Stimulated activated CD4-positive, alpha-beta T cell treated with anti-CD3 and anti-CD28 coated beads, Interleukin-15, amount 100 ng/mL, for 1 hour (primary cell): ENCODE measurements around the gene GAPVD1.
A peak's percentile ranks its signal among the peaks of the same experiment; 100 is the strongest.
"Not testable (repeated sequence)": the region's sequence is repeated elsewhere in the genome, so short reads cannot be mapped to it uniquely, and the experiment has no call there.

Source experiments
- DNase-seq, 2 donors: peaks; one replicate each; pipeline ENCODE4 v3.0.0-alpha.2; 2020; ENCODE audit warnings: low read depth in 1 of 2, low spot score in 1 of 2

Gene GAPVD1

GRCh38 chr9:125372441-125373226 is 111.0 kb downstream of the GAPVD1 start:
- no peak for DNase-seq

GRCh38 chr9:125374443-125375309 is 113.0 kb downstream of the GAPVD1 start:
- peak; percentile 18 to 41 for DNase-seq

DNA sequence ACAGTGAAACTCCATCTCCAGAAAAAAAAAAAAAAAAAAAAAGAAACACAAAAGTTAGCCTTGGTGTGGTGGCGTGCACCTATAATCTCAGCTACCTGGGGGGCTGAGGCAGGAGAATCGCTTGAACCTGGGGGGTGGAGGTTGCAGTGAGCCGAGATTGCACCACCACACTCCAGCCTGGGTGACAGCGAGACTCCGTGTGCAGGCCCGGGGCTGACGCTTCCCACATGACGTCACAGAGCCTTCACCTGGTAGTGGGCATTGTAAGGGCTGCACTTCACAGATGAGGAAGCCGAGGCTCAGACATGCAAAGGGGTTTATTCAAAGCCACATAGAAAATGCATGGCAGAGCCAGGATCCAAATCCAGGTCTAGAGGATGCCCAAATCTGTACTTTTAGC is 114.2 kb downstream of the GAPVD1 start:
- DNase-seq: no peak

GRCh38 chr9:125376261-125377226 is 114.9 kb downstream of the GAPVD1 start:
- DNase-seq: no peak

DNA sequence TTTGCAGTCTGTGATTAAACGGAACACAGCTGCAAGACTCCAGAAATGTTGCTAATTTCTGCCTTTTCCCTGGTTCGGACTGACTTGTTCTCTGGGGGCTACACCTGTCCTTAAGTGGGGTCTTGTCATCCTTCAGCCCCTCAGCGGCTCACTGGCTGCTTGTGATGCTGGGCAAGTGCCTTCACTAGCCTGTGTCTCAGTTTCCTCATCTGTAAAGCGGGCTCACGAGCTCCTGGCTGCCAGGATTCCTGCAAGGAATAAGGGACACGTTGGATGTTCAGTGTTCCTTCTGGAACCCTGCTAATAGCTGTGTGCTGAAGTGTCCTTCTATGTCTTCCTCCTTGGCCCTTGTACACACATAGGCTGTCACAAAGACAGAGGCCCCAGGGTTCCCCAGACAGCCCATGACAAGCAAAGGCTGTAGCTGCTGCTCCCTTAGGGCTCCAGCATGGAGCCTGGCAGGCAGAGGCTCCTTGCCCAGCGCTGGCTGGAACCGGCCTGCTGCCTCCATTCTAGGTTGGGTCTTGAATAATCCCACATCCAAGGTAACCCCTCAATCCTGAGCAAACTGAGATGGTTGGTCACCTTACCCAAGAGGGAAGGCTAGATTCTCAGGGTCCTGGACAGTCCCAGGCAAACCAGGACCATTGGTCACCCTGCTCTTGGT is 116.1 kb downstream of the GAPVD1 start:
- no peak for DNase-seq

- no peak for DNase-seq
Observed at GRCh38 chr9:125378778-125379177, 117.2 kb downstream of the GAPVD1 start.

- DNase-seq: no peak
Observed at GRCh38 chr9:125379208-125379607, 117.6 kb downstream of the GAPVD1 start.

DNA sequence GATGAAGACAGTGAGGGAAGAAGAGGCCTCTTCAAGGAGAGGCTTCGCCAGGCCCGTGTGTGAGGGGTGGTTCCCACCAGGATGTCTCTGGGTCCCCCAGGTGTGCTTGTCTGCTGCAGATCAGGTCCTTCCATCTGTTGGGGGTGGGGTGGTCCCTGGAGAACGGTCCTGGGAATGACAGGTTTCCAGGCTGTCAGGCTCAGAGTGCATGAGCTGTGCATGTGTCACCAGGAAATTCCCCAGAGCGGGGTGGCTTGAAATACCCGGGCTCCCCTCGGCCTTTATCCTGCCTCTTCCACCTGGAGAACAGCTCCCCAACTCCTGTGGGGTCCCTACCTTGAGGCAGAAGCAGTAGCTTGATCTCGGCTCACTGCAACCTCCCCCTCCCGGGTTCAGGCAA is 118.8 kb downstream of the GAPVD1 start:
- DNase-seq: no peak

DNA sequence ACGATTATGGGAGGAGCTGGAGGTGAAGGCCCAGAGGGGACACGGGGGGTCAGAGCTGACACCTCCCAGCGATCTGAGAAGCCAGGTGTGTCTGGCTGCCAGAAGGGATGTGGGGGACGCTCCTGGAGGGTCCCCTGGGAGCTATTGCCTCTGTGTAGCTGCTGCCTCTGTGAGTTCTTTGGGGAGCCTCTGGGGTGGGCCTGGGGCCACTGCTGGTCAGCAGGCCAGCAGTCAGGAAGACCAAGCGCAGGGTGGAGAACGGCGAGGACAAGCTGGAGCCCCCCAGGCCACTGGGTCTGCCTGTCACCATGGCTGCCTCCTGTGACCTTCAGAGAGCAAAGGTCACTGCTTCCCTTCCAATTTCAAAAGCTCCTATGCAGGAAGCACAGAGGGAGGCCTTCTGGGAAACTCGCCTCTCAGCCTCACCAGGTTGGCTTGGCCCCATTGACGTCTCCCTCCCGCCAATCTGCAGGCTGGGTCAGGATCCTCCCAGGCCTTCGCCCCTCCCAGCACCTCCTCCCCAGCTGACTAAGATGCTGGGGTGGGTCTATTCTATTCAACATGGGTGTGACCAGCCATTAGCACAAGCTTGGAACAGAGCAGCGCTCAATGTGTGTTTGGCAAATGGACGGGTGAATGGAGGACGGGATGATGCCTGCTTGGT is 126.4 kb downstream of the GAPVD1 start:
- no peak for DNase-seq

DNA sequence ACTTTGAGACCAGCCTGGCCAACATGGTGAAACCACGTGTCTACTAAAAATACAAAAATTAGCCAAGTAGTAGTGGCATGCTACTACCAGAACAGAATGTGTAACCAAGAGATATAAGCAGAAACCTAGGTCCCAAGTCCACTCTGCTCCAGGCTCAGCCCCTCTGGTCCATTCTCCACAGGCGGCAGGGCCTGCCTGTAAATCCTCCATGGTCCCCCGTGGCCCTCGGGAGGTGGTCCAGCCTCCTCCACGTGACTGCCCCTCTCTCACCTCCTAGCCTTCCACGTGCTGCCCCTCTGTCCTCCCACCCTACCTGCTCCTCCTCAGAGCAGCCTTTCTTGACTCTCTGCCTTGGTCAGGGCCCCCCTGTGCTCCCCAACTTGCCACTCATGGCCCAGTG is 127.4 kb downstream of the GAPVD1 start:
- DNase-seq: no peak

GRCh38 chr9:125391704-125392103 is 130.1 kb downstream of the GAPVD1 start:
- DNase-seq: no peak

- no peak for DNase-seq
Observed at GRCh38 chr9:125393426-125393825, 131.8 kb downstream of the GAPVD1 start.

DNA sequence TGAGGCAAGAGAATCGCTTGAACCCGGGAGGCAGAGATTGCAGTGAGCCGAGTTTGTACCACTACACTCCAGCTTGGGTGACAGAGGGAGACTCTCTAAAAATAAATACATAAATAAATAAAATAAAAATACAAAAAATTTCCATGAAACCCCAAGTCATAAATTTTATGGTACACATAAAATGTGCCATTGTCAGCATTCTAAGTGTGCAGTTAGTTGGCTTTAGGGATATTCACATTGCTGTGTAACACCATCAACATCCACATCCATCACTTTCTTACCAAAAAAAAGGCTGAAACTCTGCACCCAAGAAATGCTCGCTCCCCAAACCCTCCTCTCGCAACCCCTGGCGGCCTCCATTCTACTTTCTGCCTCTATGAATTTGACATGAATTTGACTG is 135.2 kb downstream of the GAPVD1 start:
- DNase-seq: no peak

DNA sequence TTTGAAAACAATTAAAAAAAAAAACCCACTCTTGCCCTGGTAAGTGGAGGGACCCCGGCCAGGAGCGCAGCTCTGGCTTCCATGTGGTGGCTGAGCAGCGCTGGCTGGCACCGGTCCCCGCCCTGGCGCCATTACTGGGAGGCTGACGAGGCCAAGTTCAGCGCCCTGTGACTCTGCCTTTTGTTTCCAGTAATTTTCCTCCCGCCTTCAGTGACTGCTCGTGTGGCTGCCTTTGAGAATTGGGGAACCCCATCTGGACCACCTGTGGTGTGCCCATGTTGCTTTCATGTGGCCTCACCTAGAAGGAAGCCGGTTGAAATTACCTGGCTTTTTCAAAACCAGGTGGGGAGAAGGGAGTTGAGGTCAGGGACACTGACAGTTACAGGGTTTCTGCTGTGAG is 136.1 kb downstream of the GAPVD1 start:
- DNase-seq: no peak

DNA sequence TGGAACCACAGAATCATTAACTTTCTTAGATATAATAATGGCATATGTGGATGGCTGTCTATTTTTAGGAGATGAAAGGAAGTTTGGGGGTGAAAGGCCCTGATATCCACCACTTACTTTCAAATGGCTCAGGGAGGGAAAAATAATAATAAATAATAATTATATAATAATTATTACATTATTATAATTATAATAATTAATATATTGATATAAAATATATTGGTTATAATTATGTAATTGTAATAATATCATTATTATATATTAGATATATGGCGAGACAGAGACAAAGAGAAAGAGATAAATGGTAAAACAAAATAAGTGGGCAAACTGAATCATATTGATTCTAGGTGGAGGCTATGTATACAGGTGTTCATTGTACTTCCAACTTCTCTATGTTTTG is 136.6 kb downstream of the GAPVD1 start:
- DNase-seq: no peak

DNA sequence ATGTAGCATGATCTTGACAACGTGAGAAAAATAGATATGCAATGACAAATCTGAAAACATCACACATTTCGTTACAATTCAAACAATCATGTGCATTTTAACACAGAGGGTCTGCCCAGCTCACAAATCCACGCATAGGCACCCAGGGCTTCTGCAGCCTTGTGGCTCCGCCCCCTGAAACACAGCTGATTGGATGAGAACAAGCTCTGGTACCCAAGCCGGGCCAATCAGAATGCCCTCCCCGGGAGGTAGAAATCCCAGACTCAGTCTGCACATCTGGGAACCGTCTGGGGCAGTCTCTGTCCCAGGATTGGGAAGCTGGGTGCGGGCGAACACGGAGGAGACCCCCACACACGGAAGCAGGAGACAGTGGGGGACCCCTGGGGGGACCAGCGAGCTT is 137.5 kb downstream of the GAPVD1 start:
- DNase-seq: no peak

DNA sequence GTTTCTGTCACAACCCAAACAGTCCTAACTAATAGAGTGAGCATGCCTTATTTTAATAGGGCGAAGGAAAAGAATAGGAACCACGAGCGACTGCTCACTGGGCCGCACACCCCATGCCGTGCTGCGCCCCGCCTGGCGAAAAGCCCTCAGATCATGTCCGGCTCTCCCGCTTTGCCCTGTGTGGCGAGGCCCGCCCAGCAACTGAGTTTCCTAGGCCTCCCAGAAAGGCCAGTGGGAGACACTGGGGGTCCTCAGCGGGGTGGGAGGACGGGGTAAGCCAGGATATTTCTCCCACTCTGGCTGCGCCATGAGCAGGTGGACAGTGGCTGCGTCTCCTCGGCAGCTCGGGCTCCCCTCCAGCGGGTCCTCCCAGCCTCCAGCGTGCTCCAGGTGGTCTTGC is 138.0 kb downstream of the GAPVD1 start:
- no peak for DNase-seq

DNA sequence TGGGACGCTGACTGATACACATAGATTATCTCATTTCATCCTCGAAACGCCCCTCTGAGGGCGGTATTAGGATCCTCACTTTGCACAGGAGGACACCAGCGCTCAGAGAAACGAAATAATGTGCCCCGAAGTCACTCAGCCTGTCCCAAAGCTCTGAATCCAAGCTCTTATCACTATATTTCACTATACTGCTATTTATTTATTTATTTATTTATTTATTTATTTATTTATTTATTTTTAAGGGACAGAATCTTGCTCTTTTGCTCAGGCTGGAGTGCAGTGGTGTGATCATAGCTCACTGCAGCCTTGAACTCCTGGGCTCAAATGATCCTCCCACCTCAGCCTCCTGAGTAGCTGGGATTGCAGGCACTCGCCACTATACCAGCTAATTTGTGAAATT is 138.6 kb downstream of the GAPVD1 start:
- not testable (repeated sequence) for DNase-seq

DNA sequence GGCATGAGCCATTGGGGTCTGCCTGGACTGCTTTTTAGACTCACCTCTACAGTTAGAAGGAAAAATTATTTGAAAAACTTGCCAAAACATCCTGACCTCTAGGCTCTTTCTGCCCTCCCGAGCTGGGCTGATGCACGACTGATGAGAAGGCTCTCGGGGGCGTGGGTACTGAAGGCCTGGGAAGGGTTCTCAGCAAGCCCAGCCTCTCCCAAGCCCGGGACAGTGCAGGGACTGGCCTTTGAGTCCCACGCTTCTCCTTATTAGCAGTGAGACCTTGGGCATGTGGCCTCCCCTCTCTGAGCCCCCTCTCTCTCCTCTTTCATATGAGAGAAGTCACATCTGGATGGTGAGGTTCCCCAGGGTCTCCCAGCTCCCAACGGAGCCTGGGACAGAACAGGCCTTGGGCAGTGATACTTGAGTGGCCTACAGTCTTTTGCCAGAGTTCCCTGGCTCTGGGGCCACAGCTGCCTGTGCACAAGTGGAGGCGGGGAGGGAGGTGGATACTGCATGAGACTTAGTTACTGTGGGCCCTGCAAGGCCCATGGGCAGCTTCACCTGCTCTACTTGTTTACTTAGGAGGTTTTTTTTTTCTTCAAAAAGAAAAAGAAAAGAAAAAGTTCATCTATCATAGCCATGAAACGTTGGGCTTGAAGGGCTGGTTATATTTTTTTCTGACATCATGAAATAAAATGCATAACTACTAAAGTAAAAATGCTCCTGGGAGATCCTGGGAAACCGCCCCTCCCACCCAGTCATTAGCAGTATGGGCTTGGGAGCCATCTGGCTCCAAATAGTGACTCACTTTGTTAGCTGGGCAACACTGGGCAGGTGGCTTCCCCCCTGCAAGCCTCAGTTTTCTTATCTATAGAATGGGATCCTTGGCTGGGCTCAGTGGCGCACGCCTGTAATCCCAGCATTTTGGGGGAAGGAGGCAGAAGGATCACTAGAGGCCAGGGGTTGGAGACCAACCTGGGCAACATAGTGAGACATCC is 139.4 kb downstream of the GAPVD1 start:
- DNase-seq: no peak
